ENCODE data around the gene FLYWCH2.
"Not testable (repeated sequence)": the region's sequence is repeated elsewhere in the genome, so short reads cannot be mapped to it uniquely, and the experiment has no call there.

FLYWCH2 gene

DNA sequence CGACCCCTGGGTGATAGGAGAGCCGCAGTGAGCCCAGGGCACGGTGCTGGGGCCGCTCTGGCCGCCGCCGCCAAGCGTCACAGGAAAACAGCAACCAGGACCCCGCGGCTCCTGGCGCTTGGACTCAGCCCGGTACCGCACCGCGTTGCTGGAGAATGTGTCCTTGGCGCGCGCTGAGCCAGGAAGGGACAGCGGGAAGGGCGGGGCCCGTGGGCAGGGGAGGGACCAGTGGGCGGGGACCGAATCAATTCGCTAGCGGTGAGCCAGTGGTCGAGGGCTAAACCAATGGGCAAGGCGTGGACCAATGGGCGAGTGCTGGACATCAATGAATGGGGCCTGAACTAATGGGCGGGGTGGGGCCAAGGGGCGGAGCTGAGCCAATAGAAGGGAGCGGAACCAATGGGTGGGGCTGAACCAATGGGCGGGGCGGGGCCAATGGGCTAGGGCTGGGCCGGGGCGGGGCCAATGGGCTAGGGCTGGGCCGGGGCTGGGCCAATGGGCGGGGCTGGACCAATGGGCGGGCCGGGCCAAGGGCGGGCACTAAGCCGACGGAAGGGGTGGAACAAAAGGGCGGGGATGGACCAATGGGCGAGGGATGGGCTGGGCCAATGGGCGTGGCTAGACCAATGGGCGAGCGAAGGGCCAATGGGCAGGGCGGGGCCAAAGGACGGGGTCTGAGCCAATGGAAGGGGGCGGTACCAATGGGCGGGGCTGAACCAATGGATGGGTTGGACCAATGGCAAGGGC lies 22.4 kb downstream of the FLYWCH2 start:
- POLR2A ChIA-PET = interaction anchor here (0.6 to 1.2 kb wide), 5 partner anchors 9 to 37 kb away, joined by 3 to 11 read pairs (median 5); partner anchors contain the start of gene FLYWCH2
- H3K4me3 ChIP-seq (ENCODE audit: low read depth, low read length) = peak overlapping the region; percentile 78
- peak; percentile 95 for DNase-seq (ENCODE audit: low read depth, low spot score)
- CTCF ChIA-PET = interaction anchor here (0.8 to 2.9 kb wide), 9 partner anchors 9 to 66 kb away, joined by 3 to 27 read pairs (median 4); no protein-coding TSS in a partner anchor
- no peak for TF ChIP-seq CTCF (IDR thresholded peaks at IDR 0.05; ENCODE audit: insufficient read depth, low read length, missing control alignments)

GRCh38 chr16:2905988-2906387 lies 23.0 kb downstream of the FLYWCH2 start:
- CTCF ChIA-PET = interaction anchor here (0.8 to 2.9 kb wide), 9 partner anchors 8 to 67 kb away, joined by 3 to 27 read pairs (median 4); no protein-coding TSS in a partner anchor
- no peak overlapping the region for H3K4me3 ChIP-seq (ENCODE audit: low read depth, low read length)
- DNase-seq (ENCODE audit: low read depth, low spot score) = no peak
- TF ChIP-seq CTCF (IDR thresholded peaks at IDR 0.05; ENCODE audit: insufficient read depth, low read length, missing control alignments) = no peak
- POLR2A ChIA-PET = interaction anchor here (0.6 to 1.2 kb wide), 5 partner anchors 9 to 38 kb away, joined by 3 to 11 read pairs (median 5); partner anchors contain the start of gene FLYWCH2

- peak; percentile 28 for TF ChIP-seq CTCF (IDR thresholded peaks at IDR 0.05; ENCODE audit: insufficient read depth, low read length, missing control alignments)
- POLR2A ChIA-PET; H3K4me3 ChIP-seq (ENCODE audit: low read depth, low read length); DNase-seq (ENCODE audit: low read depth, low spot score): not testable (repeated sequence)
- CTCF ChIA-PET = interaction anchor here (0.9 to 2.9 kb wide), 14 partner anchors 11 to 68 kb away, joined by 3 to 27 read pairs (median 4); no protein-coding TSS in a partner anchor
These were observed 24.2 kb downstream of the FLYWCH2 start for GRCh38 chr16:2907084-2907753.

- DNase-seq (ENCODE audit: low read depth, low spot score) = no peak
- TF ChIP-seq CTCF (IDR thresholded peaks at IDR 0.05; ENCODE audit: insufficient read depth, low read length, missing control alignments) = no peak
- no peak overlapping the region for H3K4me3 ChIP-seq (ENCODE audit: low read depth, low read length)
- CTCF ChIA-PET = interaction anchor here (1.4 to 5.8 kb wide), 6 partner anchors 12 to 72 kb away, joined by 4 to 45 read pairs (median 6); no protein-coding TSS in a partner anchor
- POLR2A ChIA-PET = interaction anchor here (0.6 kb wide), 1 partner anchor 133 kb away, joined by 4 read pairs; no protein-coding TSS in a partner anchor
These were observed 27.5 kb downstream of the FLYWCH2 start for GRCh38 chr16:2910441-2910969.

GRCh38 chr16:2911638-2912329 lies 28.8 kb downstream of the FLYWCH2 start, which contains the start of gene FLYWCH1:
FLYWCH1 (plus strand) TSS chr16:2911931; CDS start chr16:2929686, 17,755 bp downstream.
- TF ChIP-seq CTCF (IDR thresholded peaks at IDR 0.05; ENCODE audit: insufficient read depth, low read length, missing control alignments) = no peak
- peak; percentile 80 for DNase-seq (ENCODE audit: low read depth, low spot score)
- CTCF ChIA-PET = interaction anchor here (1.4 to 18.7 kb wide), 6 partner anchors 8 to 73 kb away, joined by 4 to 396 read pairs (median 7); partner anchors contain the start of gene FLYWCH2
- POLR2A ChIA-PET = interaction anchor here (1.6 to 2.4 kb wide), 2 partner anchors 10 to 28 kb away, joined by 4 to 14 read pairs; partner anchors contain the start of gene FLYWCH2
- H3K4me3 ChIP-seq (ENCODE audit: low read depth, low read length) = peak within 1 kb of the TSS; percentile 85
